ENCODE data around the gene KRTAP5-2.
"Not testable (repeated sequence)": the region's sequence is repeated elsewhere in the genome, so short reads cannot be mapped to it uniquely, and the experiment has no call there.

DNA sequence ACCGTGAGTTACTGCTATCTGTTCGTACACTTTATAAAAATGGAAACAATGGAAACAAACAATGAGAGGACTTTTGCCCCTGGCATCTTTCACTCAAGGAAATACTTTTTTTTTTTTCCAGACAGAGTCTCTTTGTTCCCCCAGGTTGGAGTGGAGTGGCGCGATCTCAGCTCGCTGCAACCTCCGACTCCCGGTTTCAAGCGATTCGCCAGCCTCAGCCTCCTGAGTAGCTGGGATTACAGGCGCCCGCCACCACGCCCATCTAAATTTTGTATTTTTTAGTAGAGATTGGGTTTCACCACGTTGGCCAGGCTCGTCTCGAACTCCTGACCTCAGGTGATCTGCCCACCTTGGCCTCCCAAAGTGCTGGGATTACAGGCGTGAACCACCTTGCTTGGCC is 22.3 kb downstream of the KRTAP5-2 start:
- TF ChIP-seq POLR2A (IDR thresholded peaks at IDR 0.05), result not testable (repeated sequence)
- TF ChIP-seq, protein P1, sequence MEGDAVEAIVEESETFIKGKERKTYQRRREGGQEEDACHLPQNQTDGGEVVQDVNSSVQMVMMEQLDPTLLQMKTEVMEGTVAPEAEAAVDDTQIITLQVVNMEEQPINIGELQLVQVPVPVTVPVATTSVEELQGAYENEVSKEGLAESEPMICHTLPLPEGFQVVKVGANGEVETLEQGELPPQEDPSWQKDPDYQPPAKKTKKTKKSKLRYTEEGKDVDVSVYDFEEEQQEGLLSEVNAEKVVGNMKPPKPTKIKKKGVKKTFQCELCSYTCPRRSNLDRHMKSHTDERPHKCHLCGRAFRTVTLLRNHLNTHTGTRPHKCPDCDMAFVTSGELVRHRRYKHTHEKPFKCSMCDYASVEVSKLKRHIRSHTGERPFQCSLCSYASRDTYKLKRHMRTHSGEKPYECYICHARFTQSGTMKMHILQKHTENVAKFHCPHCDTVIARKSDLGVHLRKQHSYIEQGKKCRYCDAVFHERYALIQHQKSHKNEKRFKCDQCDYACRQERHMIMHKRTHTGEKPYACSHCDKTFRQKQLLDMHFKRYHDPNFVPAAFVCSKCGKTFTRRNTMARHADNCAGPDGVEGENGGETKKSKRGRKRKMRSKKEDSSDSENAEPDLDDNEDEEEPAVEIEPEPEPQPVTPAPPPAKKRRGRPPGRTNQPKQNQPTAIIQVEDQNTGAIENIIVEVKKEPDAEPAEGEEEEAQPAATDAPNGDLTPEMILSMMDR (IDR thresholded peaks at IDR 0.05), result not testable (repeated sequence)

Data from breast epithelium (tissue), 3 donors.